Measurements from ENCODE around the gene IL17D.

DNA sequence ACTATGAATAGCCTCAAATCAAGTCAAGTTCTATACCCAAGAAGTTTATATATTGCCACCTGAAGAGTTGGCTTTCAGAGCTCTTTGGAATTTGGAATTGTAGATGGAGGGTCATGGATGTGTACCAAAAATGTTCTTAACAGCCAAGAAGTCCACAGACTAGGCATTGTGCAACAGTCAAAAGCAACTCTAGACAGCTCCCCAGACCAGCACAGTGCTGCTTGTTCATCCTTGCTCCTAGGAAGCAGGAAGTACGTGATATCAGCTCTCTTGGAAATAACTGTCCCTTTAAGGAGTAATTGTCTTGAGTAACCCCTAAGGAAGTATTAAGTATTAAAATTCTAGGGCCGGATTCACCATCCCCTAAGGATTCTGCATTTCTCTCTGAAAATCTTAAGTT is 30.7 kb upstream of the IL17D start:
- TF ChIP-seq, protein P1, sequence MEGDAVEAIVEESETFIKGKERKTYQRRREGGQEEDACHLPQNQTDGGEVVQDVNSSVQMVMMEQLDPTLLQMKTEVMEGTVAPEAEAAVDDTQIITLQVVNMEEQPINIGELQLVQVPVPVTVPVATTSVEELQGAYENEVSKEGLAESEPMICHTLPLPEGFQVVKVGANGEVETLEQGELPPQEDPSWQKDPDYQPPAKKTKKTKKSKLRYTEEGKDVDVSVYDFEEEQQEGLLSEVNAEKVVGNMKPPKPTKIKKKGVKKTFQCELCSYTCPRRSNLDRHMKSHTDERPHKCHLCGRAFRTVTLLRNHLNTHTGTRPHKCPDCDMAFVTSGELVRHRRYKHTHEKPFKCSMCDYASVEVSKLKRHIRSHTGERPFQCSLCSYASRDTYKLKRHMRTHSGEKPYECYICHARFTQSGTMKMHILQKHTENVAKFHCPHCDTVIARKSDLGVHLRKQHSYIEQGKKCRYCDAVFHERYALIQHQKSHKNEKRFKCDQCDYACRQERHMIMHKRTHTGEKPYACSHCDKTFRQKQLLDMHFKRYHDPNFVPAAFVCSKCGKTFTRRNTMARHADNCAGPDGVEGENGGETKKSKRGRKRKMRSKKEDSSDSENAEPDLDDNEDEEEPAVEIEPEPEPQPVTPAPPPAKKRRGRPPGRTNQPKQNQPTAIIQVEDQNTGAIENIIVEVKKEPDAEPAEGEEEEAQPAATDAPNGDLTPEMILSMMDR (IDR thresholded peaks at IDR 0.05): no peak
- TF ChIP-seq POLR2A (IDR thresholded peaks at IDR 0.05) (no peak), EP300 (IDR thresholded peaks at IDR 0.05) (no peak)
